NCI-H524 treated with DMSO at 0.1 percent for 48 hours (cell line): ENCODE data around the gene KLHL14.
"Not testable (repeated sequence)": the region's sequence is repeated elsewhere in the genome, so short reads cannot be mapped to it uniquely, and the experiment has no call there.

Experiments
- DNase-seq: peaks from one replicate; lab custom pipeline; 2025; lab: John Stamatoyannopoulos, UW

KLHL14 gene

DNA sequence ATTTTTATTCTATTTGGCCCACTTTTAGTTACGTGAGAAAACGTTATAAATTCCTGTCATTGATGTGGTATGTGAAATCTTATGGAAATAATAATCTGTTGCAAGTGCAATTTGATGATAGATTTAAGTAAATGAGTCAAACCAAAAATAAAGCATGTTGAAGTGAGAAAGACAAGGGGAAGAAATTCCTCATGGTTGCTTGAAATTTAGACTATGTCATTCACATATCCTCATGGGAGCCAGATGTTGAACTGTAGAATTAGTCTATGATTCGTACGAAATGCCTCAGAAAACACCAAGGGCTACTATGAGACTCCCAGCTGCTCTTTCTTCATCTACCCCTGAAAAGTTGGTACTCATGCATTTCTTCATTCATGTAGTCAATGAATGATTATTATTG, 55.7 kb downstream of the KLHL14 start:
- no peak for DNase-seq

DNA sequence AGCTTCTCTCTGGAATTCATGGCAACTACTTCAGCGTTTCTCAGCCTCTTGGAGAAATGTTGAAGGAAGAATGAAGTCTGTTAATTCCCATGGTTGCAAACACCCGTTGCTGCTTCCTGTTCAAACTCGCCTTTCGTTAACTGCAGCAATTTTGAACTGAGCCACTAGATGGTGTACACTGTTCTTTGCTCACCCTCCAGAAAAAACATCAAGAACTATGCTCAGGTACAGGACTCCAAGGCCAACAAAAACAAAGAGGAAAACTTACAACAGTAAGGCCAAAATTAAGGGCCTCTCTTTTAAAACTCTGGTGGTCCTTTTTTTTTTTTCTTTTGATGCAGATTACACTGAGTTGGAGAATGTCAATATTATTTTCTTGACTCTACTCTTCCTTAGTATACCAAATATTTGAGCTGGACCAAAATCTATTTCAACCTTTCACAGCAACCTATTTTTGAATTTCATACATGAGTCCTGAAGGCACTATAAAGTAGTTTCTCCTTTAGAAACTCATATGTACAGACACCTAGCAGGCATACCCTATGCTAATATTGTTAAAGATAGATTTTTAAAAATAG, 58.2 kb downstream of the KLHL14 start:
- peak; percentile 44 for DNase-seq

DNA sequence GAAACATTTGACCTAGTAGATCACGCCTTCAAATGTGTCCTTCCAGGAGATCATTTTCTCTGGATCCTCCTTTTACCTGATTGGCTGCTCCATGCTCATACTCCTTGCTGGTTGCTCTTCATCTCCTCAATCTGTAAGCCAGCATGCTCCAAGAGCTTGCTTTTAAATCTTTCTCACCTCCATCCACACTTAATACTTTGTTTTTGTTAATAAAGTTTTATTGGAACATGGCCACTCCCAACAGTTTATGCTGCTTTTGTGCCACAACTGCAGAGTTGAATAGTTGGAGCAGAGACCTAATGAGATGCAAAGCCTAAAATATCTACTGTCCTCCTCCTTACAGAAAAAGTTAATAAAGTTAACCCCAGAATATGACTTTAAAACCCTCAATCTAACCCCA, 60.0 kb downstream of the KLHL14 start:
- DNase-seq: no peak

- no peak for DNase-seq
Measured at GRCh38 chr18:32711862-32712261, 61.0 kb downstream of the KLHL14 start.

DNA sequence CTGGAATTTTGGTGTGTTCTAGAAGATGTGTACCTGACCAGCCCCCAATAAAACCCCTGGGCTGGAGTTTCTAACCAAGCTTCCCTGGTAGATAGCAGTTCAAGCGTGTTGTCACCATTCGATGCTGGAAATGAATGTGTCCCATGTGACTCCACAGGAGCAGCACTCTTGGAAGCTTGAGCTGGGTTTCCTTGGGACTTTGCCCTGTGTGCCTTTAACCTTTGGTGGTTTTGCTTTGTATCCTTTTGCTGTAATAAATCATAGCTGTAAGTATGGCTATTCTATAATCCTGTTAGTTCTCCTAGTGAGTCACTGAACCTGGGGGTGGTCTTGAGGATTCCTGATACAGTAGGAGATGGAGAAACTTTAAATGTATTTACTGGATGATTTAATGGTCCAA, 65.2 kb downstream of the KLHL14 start:
- no peak for DNase-seq

GRCh38 chr18:32707147-32707546, 65.7 kb downstream of the KLHL14 start:
- no peak for DNase-seq

DNA sequence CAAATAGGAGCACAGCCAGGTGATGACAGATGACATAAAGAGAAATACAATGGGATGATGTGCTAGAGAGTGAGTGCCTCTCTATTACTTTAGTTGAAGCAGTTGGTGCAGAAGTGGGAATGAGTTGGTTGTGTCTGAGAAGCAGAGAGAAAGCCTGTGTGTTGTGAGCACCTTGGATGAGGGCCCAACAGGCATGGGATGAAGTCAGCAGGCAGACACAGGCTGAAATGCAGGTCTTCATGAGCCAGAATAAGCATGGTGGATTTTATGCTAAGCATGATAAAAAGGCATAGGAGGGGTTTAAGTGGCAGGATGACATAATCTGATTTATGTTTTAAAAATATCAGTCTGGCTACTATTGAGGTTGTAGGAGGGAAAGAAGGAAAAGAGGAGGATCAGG, 71.5 kb downstream of the KLHL14 start:
- DNase-seq: no peak

- DNase-seq: no peak
Measured at GRCh38 chr18:32698153-32698552, 74.7 kb downstream of the KLHL14 start.

DNA sequence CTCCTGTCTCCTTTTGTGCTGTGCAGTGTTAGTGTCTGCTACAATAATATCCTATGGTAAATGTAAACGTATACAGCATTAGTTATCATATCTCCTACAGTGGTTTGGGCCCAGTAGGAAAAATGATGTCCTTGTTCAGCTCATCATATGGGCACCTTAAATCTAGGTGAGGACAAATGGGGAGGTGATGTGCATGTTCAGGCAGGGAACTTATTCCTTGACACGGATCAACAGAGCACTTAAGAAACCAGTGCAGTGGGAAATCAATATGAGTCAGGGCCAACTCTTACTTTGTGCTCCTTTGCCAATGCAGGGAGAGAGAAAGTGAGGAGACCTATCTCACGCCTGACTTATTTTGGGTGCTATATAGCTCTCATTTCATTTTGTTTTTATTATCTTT, 76.4 kb downstream of the KLHL14 start:
- DNase-seq: no peak

- no peak for DNase-seq
Measured at GRCh38 chr18:32695534-32695933, 77.3 kb downstream of the KLHL14 start.

GRCh38 chr18:32688821-32689220, 84.0 kb downstream of the KLHL14 start:
- DNase-seq: no peak

DNA sequence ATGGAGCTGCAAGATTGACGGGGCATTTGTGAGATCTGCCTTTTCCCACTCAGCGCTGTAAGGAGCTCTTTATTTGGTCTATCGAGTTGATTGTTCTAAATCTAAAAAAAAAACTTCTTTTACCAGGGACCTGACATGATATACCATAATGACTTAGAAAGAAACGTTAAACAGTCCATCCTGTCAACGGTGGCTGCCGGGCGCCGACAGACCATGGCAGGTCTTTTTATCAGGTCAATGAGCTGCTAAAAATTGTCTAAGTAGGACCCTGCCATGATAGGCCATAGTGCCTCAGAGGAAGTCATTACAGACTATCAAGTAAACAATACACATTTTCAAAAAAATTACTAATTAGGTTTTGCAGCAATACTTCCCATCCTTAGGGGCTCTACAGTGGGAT, 87.9 kb downstream of the KLHL14 start:
- no peak for DNase-seq

GRCh38 chr18:32684096-32684495, 88.7 kb downstream of the KLHL14 start:
- DNase-seq: no peak

- no peak for DNase-seq
Measured at GRCh38 chr18:32683044-32683443, 89.8 kb downstream of the KLHL14 start.

- no peak for DNase-seq
Measured at GRCh38 chr18:32677578-32677977, 95.2 kb downstream of the KLHL14 start.

DNA sequence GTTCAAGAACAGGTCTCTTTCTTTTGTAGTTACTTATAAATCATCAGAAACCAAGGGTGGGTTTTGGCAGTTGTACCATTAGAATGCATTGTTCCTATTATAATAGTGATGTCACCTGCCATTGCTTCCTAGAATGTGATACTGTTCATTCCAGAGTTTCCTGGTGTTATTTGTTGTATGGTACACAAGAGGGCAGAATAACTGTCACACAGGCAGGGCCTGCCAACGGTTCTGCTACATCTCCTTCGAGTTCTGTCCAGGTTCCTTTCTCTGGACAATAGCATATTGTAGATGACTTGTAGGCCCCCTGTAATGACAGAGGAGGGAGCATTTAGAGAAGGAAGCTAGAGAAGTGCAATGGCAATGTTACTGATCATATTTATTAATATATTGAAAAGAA, 98.3 kb downstream of the KLHL14 start:
- DNase-seq: no peak

GRCh38 chr18:32672398-32672797, 100.4 kb downstream of the KLHL14 start:
- no peak for DNase-seq

DNA sequence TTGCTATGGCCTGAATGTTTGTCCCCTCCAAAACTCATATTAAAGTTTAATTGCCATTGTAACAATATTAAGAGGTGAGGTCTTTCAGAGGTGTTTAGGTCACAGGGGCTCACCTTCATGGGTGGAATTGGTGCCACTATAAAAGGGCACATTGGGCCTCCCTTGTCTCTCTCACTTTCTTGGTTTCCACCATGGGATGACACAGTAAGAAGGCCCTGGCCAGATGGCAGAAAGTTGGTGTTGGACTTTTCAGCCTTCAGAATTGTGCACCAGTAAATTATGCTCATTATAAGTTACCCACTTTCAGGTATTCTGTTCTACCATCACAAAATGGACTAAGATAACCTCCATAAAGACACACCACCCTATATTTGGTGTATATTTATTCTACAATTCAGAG, 102.1 kb downstream of the KLHL14 start:
- DNase-seq: no peak

DNA sequence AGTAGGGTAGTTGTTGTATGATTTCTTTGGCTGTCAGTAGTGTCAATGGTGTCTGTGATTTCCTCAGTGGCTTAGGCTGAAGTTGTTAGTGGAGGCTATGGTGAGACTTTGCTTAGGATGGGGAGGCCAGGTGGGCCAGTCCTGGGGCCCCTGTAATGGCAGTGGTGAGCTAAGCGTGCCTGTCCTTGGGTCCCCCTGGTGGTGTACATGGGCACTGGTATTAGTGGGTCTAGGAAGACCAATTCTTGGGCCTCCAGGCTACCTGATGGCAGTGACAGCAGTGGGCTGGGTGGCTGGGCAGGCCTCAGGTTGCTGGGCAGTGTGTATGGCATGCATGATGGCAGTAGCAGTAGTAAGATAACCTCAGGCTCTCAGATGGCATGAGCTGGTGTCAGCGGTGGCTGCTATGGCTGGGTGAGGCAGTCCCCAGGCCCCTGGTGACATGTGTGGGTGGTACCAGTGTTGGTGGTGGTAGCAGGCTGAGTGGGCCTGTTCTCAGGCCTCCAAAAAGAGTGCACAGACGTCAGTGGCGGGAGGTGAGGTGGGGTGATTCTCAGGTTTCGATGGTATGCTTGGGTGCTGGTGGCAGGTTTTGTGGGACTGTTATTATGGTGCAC, 103.2 kb downstream of the KLHL14 start:
- DNase-seq: no peak

DNA sequence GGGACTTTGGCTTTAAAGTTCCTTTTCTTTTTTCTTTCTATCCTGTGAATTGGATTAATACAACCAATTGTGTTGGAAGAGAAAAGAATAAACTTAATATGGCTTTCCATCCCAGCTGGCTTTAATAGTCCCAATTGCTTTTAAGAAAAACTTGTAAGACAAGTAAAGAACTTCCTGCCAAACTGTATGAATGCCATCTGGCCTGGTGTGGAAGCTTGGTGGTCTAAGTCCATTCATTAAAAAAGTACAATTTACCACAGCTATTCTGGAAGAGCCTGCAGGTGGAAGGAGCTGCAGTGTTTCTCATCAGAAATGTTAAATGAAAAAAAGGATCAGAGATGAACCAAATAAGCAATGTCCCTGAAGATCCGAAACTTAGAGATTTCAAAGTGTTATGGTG, 103.9 kb downstream of the KLHL14 start:
- DNase-seq: no peak

GRCh38 chr18:32661486-32662299, 111.1 kb downstream of the KLHL14 start:
- DNase-seq: no peak

GRCh38 chr18:32654507-32654906, 118.3 kb downstream of the KLHL14 start:
- DNase-seq: not testable (repeated sequence)

DNA sequence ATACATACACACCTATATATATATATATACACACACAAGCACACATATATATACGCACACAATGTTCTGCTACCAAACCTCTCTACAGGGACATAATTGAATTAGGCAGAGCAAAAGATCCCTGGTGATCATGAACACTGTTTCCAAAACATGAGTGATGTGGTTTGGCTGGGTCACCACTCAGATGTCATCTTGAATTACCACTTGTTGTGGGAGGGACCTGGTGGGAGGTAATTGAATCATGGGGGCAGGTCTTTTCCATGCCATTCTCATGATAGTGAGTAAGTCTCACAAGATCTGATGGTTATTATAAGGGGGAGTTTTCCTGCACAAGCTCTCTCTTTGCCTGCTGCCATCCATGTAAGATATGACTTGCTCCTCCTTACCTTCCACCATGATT, 135.2 kb downstream of the KLHL14 start:
- not testable (repeated sequence) for DNase-seq
